ENCODE data around the gene HHEX. TPM values are rescaled to one million over a fixed set of nuclear protein-coding genes. Genes with fewer than 3 reads are reported as not detected.

HHEX gene
- polyA plus RNA-seq, 1 donor (not counting 4 experiments of a cell fraction or from before 2014, with no cell fraction given): not detected

- Histone ChIP-seq H2AFZ (ENCODE audit: control insufficient read depth, low read length) (no peak overlapping the region), H4K20me1 (ENCODE audit: control insufficient read depth, extremely low read depth, insufficient read depth, low read length) (no peaks in the 10 kb centered on the region), H3K4me3 (ENCODE audit: control insufficient read depth in 2 of 3, extremely low read depth in 1 of 3, insufficient read depth in 2 of 3, low read depth in 1 of 3, low read length in 3 of 3) (no peak overlapping the region), H3K27ac (ENCODE audit: control insufficient read depth, insufficient read depth, low read length) (no peak overlapping the region), H3K79me2 (ENCODE audit: control insufficient read depth, insufficient read depth, low read length) (no peaks in the 10 kb centered on the region), H3K9me3 (ENCODE audit: control insufficient read depth, low read depth, low read length) (no peaks in the 10 kb centered on the region), H3K9me1 (ENCODE audit: control insufficient read depth, extremely low read depth, insufficient read depth, low read length) (no peaks in the 10 kb centered on the region), H3K4me1 (ENCODE audit: control insufficient read depth, extremely low read depth, insufficient read depth, low read length) (no peaks in the 10 kb centered on the region), H3K27me3 (ENCODE audit: control insufficient read depth, extremely low read depth, insufficient read depth, low read length) (no peaks in the 10 kb centered on the region), H3K36me3 (ENCODE audit: control insufficient read depth in 2 of 2, extremely low read depth in 1 of 2, insufficient read depth in 2 of 2, low read length in 2 of 2) (no peaks in the 10 kb centered on the region), H3K4me2 (ENCODE audit: control insufficient read depth, extremely low read depth, insufficient read depth, low read depth, low read length) (no peak overlapping the region), H3K9ac (ENCODE audit: control insufficient read depth, extremely low read depth, insufficient read depth, low read length) (no peak overlapping the region)
- TF ChIP-seq EZH2 (IDR thresholded peaks at IDR 0.05; ENCODE audit: low read length) (no peak), CTCF (optimal IDR thresholded peaks at IDR 0.05 in 1 of 3, IDR thresholded peaks at IDR 0.05 in 1 of 3, conservative IDR thresholded peaks at IDR 0.05 in 1 of 3; ENCODE audit: extremely low read depth in 1 of 3, insufficient read depth in 2 of 3, low read length in 3 of 3) (no peak)
- no peak for DNase-seq (ENCODE audit: low read depth, low spot score)
- dilution Hi-C loops (cut with MboI; ENCODE audit: extremely low pct_ligation_motif_present, low sequenced_read_pairs): no loop called here
- no peak for FAIRE-seq
Observed at GRCh38 chr10:92657024-92657423, 32.7 kb upstream of the HHEX start.

- Histone ChIP-seq H2AFZ (ENCODE audit: control insufficient read depth, low read length) (no peak overlapping the region), H3K9me1 (ENCODE audit: control insufficient read depth, extremely low read depth, insufficient read depth, low read length) (no peaks in the 10 kb centered on the region), H3K4me1 (ENCODE audit: control insufficient read depth, extremely low read depth, insufficient read depth, low read length) (no peaks in the 10 kb centered on the region), H4K20me1 (ENCODE audit: control insufficient read depth, extremely low read depth, insufficient read depth, low read length) (no peaks in the 10 kb centered on the region), H3K27me3 (ENCODE audit: control insufficient read depth, extremely low read depth, insufficient read depth, low read length) (no peaks in the 10 kb centered on the region), H3K9ac (ENCODE audit: control insufficient read depth, extremely low read depth, insufficient read depth, low read length) (no peak overlapping the region), H3K4me2 (ENCODE audit: control insufficient read depth, extremely low read depth, insufficient read depth, low read depth, low read length) (no peak overlapping the region), H3K27ac (ENCODE audit: control insufficient read depth, insufficient read depth, low read length) (no peak overlapping the region), H3K79me2 (ENCODE audit: control insufficient read depth, insufficient read depth, low read length) (no peaks in the 10 kb centered on the region), H3K9me3 (ENCODE audit: control insufficient read depth, low read depth, low read length) (no peaks in the 10 kb centered on the region), H3K4me3 (ENCODE audit: control insufficient read depth in 2 of 3, extremely low read depth in 1 of 3, insufficient read depth in 2 of 3, low read depth in 1 of 3, low read length in 3 of 3) (no peak overlapping the region), H3K36me3 (ENCODE audit: control insufficient read depth in 2 of 2, extremely low read depth in 1 of 2, insufficient read depth in 2 of 2, low read length in 2 of 2) (no peaks in the 10 kb centered on the region)
- FAIRE-seq (no peak), DNase-seq (ENCODE audit: low read depth, low spot score) (no peak)
- dilution Hi-C loops (cut with MboI; ENCODE audit: extremely low pct_ligation_motif_present, low sequenced_read_pairs): no loop called here
- TF ChIP-seq EZH2 (IDR thresholded peaks at IDR 0.05; ENCODE audit: low read length) (no peak), CTCF (optimal IDR thresholded peaks at IDR 0.05 in 1 of 3, IDR thresholded peaks at IDR 0.05 in 1 of 3, conservative IDR thresholded peaks at IDR 0.05 in 1 of 3; ENCODE audit: extremely low read depth in 1 of 3, insufficient read depth in 2 of 3, low read length in 3 of 3) (no peak)
Observed at GRCh38 chr10:92662848-92663247, 26.9 kb upstream of the HHEX start.
